ENCODE measurements around the gene PRIMA1. TPM values are rescaled to one million over a fixed set of nuclear protein-coding genes. Genes with fewer than 3 reads are reported as not detected.

Gene PRIMA1
- polyA plus RNA-seq, 1 experiment, result not detected

DNA sequence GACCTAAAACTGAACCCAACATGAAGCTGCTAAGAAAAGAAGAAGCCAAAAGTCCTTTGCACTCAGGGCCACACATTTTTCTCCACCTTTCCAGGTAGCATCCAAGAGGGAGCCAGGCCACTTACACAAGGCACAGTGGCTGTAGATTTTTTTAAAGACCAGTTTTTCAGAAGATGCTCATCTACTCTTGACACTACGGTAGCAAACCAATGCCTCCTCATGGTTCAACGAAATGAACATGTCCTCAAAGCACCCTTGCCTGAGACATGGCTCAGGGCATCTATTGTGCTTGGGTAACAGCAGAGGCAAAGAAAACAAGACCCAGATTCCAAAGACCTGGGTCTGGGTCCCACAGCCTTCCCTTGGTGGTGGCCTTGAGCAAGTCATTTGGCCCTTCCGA is 22.3 kb downstream of the PRIMA1 start:
- DNase-seq (ENCODE audit: low read depth), result no peak
- ChIA-PET POLR2A (no interaction called here), CTCF (no interaction called here)
- H3K27me3 ChIP-seq (ENCODE audit: control insufficient read depth, insufficient read depth, low read length), result peaks cover 2% of the 10 kb centered on the region; the same call in 1 of the 2 replicates
- TF ChIP-seq, protein P1, sequence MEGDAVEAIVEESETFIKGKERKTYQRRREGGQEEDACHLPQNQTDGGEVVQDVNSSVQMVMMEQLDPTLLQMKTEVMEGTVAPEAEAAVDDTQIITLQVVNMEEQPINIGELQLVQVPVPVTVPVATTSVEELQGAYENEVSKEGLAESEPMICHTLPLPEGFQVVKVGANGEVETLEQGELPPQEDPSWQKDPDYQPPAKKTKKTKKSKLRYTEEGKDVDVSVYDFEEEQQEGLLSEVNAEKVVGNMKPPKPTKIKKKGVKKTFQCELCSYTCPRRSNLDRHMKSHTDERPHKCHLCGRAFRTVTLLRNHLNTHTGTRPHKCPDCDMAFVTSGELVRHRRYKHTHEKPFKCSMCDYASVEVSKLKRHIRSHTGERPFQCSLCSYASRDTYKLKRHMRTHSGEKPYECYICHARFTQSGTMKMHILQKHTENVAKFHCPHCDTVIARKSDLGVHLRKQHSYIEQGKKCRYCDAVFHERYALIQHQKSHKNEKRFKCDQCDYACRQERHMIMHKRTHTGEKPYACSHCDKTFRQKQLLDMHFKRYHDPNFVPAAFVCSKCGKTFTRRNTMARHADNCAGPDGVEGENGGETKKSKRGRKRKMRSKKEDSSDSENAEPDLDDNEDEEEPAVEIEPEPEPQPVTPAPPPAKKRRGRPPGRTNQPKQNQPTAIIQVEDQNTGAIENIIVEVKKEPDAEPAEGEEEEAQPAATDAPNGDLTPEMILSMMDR (IDR thresholded peaks at IDR 0.05; ENCODE audit: insufficient read depth, low read depth, low read length), result no peak
- no peaks in the 10 kb centered on the region for H3K36me3 ChIP-seq (ENCODE audit: control insufficient read depth, insufficient read depth, low read length)
- no peak overlapping the region for H3K4me3 ChIP-seq (ENCODE audit: low read depth, low read length)

DNA sequence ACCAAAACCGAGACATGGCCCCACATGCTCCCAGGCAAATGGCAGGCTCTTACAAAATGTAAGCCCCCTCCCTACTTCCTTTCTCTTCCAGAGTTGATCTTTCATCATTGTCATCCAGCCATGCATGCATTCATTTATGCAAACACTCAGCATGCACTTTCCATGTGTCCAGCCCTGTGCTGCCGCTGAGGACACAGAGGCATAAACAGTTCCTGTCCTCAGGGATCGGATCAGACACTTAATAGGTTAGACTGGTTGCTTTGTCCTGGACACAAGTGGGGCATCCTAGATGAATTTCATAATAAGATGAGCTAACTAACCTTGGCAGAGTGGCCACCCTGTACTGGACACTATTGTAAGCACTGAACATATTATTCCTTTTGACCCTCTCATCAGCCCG is 23.1 kb downstream of the PRIMA1 start:
- no peak overlapping the region for H3K4me3 ChIP-seq (ENCODE audit: low read depth, low read length)
- POLR2A ChIA-PET, result no interaction called here
- H3K36me3 ChIP-seq (ENCODE audit: control insufficient read depth, insufficient read depth, low read length), result no peaks in the 10 kb centered on the region
- peaks cover 2% of the 10 kb centered on the region; the same call in 1 of the 2 replicates for H3K27me3 ChIP-seq (ENCODE audit: control insufficient read depth, insufficient read depth, low read length)
- TF ChIP-seq, protein P1 (IDR thresholded peaks at IDR 0.05; ENCODE audit: insufficient read depth, low read depth, low read length), result no peak
- CTCF ChIA-PET, result no interaction called here
- no peak for DNase-seq (ENCODE audit: low read depth)

DNA sequence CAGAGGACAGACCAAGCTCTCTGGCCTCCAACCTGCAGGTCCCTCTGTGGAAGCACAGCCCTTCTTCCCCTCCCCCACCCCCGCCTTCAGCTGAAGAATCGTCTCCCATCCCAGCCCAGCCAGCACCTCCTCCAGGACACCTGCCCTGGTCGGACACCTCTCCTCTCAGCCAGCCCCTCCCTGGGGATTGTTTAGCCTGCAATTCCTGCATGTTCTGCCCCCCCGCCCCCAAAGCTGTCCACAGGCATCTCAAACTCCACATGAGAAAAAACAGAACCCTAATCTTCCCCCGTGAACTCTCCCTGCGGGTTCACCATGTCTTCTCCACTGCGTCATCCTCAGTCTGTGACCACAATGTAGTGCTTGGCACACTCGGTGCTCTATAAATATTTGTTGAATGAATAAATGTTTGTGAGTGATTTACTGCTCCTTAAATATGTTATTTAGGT is 24.1 kb downstream of the PRIMA1 start:
- H3K36me3 ChIP-seq (ENCODE audit: control insufficient read depth, insufficient read depth, low read length), result no peaks in the 10 kb centered on the region
- H3K4me3 ChIP-seq (ENCODE audit: low read depth, low read length), result no peak overlapping the region
- ChIA-PET CTCF (no interaction called here), POLR2A (no interaction called here)
- DNase-seq (ENCODE audit: low read depth), result no peak
- H3K27me3 ChIP-seq (ENCODE audit: control insufficient read depth, insufficient read depth, low read length), result peaks cover 2% of the 10 kb centered on the region; the same call in 1 of the 2 replicates
- TF ChIP-seq, protein P1 (IDR thresholded peaks at IDR 0.05; ENCODE audit: insufficient read depth, low read depth, low read length), result no peak

DNA sequence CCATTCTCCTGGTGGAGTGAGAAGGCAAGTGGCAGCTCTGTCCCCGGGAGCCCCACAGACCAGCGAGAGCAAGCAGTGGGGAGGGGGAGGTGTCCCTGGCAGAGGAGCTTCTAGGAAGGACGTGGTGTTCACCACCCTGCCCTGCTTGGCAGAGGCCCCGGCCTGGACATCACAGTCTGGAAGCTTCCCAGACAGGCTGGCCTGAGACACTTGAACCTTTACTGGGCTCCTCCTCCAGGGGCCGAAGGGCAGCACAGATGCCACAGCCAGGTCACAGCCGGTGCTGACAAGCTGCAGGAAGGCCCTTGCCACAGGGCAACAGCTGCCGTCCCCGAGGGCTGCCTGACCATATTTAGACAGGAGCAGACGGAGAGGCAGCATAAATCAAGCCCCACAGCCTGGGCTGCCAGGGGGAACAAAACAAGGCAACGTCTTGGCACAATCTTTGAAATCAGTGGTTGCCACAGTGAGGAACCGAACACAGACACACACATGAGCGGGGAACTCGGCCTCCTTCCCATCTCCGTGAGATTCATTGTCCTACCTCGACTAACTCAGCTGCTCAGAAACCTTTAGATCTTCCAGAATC is 28.5 kb downstream of the PRIMA1 start:
- Histone ChIP-seq H3K36me3 (ENCODE audit: control insufficient read depth, insufficient read depth, low read length) (no peaks in the 10 kb centered on the region), H3K27me3 (ENCODE audit: control insufficient read depth, insufficient read depth, low read length) (no peaks in the 10 kb centered on the region), H3K4me3 (ENCODE audit: low read depth, low read length) (no peak overlapping the region)
- CTCF ChIA-PET, result no interaction called here
- POLR2A ChIA-PET, result no interaction called here
- TF ChIP-seq, protein P1 (IDR thresholded peaks at IDR 0.05; ENCODE audit: insufficient read depth, low read depth, low read length), result no peak
- no peak for DNase-seq (ENCODE audit: low read depth)

DNA sequence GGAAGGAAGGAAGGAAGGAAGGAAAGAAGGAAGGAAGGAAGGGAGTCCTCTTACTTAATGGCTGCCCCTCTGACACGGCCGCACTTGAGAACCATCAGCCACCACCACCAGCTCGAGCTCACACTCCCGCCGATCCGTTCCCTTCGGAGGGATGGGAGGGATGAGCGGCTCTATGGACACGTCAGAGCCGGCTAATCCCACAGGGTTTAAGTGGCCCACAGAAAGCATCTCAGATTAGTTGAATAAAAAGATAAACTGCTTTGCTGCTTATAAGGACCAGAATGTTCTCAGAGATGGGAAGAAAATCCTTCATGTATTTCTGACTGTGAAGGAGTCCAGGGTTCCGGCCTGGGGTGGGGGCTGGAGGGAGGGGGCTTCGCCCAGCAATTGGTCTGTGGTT is 31.1 kb downstream of the PRIMA1 start:
- no peak overlapping the region for H3K4me3 ChIP-seq (ENCODE audit: low read depth, low read length)
- H3K27me3 ChIP-seq (ENCODE audit: control insufficient read depth, insufficient read depth, low read length), result no peaks in the 10 kb centered on the region
- ChIA-PET POLR2A (no interaction called here), CTCF (no interaction called here)
- TF ChIP-seq, protein P1 (IDR thresholded peaks at IDR 0.05; ENCODE audit: insufficient read depth, low read depth, low read length), result no peak
- no peaks in the 10 kb centered on the region for H3K36me3 ChIP-seq (ENCODE audit: control insufficient read depth, insufficient read depth, low read length)
- DNase-seq (ENCODE audit: low read depth), result no peak
